SHP77 treated with DMSO at 0.1 percent for 48 hours (cell line): ENCODE measurements around the gene AGBL1.

ENCODE experiments used
- DNase-seq: peaks from one replicate; lab custom pipeline; 2025; lab: John Stamatoyannopoulos, UW

Gene AGBL1

DNA sequence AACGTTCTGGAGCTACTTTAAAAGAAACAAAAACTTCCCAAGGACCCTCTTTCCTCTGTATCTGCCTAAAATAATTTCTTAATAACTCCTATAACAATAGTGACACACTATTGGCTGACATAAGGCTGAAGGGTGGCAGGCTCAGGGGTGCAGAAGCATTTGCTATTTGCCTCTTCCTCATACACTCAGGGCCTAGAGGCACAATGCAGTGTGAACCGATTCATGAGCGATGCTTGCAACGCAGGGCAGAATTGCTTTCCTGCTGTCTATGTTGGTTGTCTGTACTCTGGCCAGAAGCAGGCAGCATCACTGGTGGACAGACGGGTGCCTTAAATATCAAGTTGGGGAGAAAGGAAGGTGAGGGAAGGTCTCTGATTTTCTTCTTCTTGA, 157.4 kb downstream of the AGBL1 start:
- DNase-seq: no peak

DNA sequence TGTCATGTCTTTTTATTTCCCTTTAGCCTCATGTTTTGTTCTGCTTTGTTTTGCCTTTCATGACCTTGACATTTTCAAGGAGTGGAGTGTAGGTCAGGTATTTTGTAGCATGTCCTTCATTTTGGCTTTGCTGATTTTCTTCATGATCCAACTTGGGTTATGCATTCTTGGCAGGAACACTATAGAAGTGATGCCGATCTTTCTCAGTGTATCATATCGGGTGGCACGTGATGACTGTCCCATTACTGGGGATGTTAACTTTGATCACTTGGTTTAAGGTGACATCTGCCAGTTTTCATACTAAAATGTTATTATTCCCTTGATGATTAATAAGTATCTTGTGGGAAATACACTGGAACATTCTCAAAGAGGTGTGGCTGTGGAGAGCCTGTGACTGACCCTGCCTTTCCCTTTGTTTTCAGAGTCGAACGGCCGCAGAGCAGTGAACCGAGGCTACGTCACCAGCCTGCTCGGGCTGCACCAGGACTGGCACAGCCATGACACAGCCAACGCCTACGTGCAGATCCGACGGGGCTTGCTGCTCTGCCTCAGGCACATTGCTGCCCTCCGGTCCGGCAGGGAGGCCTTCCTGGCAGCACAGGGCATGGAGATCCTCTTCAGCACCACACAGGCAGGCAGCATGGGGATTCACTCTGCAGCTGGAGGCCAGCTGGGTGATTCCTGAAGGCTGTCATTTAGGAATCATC, 167.7 kb downstream of the AGBL1 start:
- no peak for DNase-seq

DNA sequence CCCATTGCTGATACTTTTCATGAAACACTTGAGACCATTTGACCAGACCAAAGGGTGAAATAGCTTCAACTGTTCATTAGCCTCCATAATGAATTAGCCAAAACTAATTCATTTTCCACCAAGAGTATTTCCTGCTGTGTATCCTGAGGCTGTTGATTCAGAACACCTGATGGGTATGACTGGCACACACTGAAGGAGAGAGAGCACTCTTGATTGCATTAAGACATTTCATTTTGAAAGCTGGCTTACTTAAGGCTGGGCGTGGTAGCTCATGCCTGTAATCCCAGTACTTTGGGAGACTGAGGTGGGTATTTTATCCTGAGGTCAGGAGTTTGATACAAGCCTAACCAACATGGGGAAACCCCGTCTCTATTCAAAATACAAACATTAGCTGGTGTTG, 175.6 kb downstream of the AGBL1 start:
- no peak for DNase-seq

DNA sequence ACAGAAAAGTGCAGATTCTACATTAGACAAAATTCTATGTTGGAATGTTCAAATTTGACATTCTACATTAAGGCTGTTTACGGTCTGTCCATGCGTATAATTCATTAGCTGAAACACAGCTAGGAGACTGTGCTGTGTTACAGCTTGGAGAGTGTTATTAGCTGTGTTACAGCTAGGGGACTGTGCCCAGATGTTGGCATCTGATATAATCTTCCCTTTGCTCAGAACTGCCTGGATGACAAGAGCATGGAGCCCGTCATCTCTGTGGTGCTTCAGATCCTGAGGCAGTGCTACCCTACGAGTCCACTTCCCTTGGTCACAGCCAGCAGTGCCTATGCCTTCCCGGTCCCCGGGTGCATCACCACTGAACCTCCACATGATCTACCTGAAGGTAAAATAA, 177.0 kb downstream of the AGBL1 start:
- DNase-seq: no peak

DNA sequence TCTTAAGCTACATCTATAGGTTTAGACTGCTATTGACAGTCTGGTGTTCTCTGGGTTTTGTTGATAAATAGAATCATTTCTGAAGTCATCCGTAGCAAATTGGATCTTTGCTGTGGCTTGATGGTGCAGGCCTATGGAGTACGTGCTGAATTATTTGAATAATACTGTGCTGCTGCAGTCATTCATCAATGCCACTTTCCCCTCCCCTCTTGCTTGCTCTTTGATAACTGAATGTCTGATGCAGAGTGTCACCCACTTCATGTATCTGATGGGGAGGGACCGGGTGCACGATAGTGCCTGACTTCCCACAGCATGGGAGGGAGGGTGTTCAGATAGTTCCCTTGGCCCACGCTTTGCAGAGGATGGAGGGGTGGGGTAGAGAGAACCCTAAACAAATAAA, 179.9 kb downstream of the AGBL1 start:
- DNase-seq: no peak

DNA sequence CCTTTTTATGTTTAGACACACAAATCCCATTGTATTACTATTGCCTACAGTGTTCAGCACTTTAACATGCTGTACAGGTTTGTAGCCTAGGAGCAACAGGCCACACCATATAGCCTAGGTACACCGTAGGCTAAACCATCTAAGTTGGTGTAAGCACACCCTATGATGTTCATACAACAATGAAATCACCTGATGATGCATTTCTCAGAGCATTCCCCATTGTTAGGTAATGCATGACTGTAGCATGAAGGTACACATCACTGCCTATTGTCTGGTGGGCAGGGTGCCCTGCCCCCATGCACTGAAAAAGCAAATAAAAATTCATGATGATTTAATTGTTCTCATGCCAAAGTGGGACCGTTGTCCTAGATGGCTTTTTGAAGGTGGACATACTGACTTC, 183.6 kb downstream of the AGBL1 start:
- DNase-seq: no peak

DNA sequence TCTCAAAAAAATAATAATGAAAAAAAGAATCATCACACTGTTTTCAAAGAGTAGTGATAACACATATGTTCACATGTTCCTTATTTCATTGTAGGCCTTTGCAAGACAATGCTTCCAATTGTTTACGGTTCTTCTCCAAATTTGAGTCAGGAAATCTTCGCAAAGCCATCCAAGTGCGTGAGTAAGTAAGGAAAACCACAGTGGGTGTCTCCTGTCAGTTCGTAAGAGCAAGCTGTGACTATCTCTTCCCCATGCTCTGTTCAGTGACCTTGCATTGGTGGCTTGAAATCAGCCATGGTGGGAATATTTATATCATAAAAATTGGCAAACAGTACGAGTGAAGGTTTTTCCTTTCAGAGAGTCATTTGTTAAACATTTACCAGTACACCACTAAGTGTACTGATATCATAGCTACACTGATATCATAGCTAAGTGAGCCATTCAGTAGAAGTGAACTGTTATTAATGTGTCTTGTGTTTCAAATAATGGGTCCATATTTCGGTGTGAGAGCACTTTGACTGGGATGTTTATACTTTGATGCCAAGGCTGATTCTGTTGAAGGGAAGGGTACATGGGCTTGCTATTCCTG, 187.3 kb downstream of the AGBL1 start:
- DNase-seq: no peak

DNA sequence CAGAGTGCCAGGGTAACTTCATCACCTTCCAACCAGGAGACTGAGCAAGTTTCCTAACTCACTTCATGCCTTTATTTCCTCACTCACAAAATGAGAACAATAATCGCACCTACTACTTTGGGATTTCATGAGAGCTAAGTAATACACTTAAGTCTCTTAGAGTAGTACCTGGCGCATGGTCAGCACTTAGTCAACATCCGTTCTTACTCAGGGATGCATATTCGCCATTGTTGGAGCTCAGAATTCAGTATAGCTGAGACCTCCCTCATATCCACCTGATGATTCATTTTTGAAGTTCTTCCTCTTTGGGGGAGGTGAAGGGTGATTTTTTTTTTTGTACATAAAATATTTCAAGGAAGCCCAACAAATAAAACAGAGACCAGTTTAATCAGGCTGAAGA, 188.2 kb downstream of the AGBL1 start:
- DNase-seq: no peak

DNA sequence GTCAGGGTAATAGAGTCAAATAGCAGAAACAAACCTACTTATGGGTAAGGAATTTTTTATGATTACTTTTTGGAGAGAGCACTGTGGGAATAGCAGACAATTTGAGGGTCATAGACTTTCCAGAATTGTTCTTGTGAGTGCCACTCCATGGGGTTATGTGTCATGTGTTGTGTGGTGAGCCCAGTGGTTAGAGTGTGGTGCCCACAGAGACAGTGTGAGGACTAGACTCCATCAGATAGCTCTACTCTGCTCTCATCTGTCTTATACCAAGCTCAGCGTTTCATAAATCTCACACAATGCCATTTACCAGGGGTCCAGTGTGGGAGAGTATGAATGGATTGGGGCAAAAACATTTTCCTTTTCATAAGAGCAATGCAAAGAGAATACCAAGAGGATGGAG, 188.9 kb downstream of the AGBL1 start:
- DNase-seq: no peak

DNA sequence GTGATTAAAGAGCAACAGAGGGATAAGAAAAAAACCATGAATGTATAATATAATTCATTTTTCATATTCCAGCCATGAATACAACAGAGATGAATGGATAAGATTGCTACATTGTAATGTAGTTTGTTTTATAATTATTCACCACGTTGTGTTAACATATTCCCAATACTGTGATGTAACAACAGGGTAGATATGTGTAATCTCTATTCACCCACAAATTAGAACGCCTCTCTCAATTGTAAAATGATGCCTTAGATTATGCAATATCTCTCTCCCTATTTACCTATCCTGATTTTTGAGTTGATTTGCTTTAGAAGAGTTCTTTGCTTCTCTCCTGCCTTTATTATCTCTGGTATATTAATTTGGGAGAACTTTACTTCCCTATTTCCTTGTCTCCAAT, 193.6 kb downstream of the AGBL1 start:
- no peak for DNase-seq

DNA sequence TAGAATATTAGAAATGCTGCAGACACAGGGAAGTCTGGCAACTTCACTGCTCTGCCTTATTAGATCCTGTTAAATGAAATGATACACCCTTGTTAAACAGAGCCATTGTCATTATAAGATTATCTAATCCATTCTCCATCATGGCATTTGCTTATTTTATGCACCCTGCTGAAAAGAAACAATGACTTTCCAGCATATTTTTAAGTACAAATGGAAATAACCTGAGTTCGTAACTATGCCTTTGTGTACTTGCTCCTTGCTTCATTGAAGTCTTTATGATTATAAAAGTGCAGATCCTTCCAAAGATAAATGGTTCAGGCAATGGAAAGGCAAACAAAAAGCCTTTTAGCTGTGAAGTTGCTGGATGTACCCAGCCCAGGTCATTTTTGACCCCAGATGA, 195.7 kb downstream of the AGBL1 start:
- no peak for DNase-seq

DNA sequence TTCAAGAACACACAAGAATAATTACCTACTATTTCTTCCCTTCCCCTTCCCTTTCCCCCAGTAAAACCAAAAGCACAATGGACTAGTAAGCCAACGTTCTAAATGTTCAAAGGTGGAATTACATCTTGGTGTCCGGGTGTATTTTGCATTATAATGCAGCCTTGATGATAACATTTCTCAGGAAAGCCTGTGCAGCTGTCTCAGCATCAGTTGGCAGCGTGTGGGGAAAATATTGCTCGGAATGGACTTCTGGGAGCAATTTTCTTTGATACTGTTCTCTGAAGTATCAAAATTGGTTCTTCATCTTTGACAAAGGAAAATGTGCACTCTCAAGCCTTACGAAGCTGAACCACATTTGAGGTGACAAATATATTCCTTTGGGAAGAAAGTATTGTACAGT, 198.9 kb downstream of the AGBL1 start:
- no peak for DNase-seq

DNA sequence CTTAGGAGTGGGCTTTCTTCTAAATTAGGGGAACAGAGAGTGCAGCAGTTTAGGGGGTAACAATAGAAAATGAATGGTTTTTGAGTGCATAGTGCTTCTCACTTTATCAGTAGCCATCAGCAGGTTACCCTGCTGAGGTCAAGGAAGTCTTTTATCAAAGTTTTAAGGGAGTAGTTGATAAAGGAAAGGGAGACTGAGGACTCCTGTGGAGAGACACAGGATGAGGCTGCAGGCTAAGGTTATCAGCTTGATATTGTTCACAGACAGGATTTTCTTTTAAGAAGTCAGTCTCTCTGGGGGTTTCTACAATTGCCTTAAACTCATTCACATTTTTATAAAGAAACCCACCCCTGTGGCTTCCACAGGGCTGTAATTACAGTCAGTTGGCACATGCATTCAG, 205.0 kb downstream of the AGBL1 start:
- DNase-seq: no peak

DNA sequence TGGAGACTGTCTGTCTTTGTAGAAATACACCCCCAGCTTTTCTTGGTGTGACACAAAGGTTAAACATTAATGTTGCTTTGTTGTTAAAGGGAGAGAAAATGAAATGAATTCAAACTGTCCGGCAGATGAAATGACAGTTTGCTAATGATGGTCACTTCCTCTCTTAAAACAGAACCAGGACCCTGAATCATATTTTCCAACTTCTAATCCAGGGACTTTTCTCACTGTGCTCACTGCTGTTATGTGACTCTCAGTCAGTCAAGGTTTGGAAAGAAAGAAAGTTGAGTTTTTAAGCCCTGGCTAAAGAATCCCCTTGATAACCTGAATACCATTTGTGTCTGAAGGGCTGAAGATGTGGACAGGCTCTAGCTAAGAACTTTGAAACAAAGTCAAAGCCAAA, 215.8 kb downstream of the AGBL1 start:
- no peak for DNase-seq

DNA sequence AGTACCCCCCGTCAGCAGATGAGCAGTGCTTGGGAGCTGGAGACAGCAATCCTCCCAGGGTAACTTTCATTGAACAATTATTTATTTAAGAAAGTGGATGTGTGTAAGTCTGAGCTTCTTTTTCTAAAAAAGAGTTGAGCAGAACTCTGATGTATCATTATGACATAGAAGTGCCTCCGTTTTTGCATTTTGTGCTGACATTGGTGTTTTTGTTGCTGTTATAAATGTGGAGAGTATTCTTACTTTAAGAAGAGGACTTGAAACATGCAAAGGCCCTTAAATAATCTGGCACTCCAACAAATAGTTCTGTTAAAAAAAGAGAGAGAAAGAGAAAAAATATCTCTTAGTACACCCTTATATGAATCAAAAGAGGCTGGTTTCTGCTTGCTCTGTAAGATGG, 217.1 kb downstream of the AGBL1 start:
- no peak for DNase-seq

DNA sequence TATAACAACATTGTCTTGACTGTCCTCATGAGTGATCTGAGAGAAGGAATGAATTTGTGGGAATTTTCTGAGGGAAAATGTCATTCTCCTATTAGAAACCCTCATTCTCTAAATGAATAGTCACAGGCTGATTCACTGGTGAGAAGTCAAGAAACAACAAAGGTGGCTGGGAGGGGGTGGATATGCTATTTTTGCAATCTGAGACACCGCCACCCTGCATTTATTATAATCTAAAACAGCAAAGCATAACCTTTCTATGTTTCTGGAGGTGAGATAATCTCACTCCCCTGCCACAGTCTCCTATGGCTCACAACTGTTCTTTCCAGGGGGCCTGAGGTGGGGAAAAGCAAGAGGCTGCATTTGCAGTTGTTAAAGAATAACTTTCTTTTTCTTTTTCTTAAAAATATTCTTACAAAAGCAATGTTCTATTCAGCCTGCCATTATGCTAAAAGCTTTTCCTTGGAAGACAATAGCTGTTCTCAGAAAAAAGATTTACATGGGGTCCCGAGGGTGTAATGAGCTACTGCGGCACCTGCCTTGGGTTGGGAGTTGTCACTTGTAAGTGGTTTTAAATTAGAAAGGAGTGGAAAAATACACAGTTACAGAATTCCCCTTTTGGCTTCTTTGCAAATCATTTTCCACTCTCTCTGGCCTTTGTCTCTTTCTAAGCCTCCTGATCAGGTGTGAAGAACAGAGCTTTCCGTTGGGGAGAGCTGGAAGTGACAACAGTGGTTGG, 220.9 kb downstream of the AGBL1 start:
- no peak for DNase-seq

DNA sequence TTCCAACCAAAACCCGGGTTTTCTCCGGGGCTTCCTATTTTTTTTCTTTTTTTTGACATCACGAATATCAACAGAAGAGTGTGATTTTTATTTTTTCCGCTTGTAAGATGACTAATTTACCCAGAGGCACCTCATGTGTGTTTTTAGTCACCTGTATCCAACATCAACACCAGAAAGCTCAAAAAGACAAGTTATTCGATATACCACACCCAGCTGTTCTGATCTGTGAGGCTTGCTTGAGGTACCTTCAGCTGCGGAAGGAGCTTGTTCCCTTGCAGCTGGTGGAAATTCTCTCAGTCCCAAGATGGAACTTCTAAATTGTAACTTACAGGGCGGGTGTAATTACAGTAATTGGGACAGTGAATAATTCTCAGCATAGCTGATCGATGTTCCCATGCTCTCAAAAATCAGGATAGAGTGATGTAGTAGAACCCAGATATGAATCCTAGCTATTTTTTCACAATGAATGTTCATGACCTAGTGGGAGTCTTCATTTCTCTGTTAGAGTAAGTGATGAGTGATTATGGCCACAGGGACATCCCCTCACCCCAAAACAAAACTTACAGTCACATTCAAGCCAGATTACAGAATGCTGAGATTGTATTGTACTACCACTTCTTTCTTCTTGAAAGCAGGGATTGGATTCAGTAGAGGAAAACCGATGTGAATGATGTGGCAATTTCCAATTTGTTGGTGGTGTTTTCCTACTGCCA, 232.1 kb downstream of the AGBL1 start:
- no peak for DNase-seq

DNA sequence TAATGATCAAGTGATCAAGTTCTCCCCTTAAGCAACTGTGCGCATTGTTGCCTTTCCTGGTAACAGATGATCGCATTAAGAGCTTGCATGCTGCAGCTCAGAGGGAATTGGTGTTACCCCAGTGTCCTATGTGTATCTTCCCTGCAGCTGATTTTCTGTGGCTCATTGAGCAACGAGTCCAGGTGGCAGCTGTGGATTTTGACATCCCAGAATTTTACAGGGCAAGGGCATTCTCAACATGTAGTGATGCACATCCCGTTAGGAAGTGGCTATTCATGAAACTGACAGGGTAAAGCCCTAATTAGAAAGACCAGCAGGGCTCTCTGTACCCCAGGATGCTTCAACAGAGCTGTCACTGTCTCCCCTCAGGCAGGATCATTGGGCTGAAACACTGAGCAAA, 232.8 kb downstream of the AGBL1 start:
- DNase-seq: no peak

DNA sequence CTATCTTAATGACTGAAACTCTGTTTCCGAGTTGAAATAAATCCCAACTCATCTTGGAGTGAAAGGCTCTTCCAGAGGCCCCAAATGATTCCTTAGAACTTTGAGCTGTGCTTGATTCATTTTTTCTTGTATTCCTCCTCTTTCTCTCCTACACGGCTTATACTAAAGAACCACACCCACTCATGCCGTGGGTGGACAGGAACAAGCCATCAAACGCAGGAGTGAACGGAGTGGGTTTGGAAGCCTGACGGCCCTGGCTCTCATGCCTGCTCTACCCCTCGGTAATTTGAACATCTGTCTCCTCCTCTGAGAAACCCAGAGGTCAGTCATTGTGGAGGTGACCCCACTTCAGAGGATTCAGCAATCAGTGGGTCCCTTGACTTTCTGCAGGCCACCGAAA, 236.5 kb downstream of the AGBL1 start:
- DNase-seq: no peak

DNA sequence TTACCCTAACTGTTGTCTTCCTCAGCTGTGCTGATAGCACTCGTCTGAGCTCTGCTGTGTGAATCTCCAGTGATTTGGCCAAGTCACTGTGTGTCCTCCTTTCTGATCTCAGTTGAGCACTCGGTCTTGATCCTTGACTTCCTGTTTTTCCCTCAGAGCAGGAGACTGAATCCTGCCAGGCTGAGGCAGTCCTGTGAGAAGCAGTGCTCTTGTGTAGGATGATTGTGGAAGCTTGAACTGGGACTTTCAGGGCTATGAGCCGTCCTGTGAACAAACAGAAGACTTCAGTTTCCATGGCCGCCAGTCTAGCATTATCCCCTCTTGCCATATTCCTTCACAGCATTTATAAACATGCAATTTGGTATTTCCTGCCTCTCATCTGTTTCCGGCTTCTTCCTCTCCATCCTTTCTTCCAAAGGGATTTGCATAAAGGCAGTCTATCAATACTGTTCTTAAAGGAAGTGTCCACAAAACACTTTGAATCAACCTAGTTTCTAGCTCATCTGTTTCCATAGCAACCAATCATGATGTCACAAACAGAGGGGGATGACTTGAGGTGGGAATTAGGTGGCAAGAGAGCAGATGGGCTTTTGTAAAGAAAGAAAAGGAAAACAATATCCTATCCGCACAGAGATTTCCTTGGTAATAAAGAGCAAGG, 237.2 kb downstream of the AGBL1 start:
- DNase-seq: no peak

DNA sequence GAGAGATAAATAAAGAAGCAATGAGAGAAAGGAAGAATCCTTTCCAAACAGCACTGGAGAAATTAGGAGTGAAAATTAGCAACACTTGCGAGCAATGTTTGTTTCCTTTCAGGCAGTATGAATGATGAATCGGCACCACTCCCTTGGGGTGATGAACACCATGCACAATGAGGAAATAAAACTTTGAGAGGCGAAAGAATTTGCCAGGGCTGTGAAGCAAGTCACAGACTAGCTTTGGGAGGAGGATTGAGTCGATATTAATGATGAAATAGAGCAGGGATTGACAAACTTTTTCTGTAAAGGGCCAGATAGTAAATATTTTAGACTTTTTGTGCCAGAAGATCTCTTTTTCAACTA, 237.7 kb downstream of the AGBL1 start:
- no peak for DNase-seq

DNA sequence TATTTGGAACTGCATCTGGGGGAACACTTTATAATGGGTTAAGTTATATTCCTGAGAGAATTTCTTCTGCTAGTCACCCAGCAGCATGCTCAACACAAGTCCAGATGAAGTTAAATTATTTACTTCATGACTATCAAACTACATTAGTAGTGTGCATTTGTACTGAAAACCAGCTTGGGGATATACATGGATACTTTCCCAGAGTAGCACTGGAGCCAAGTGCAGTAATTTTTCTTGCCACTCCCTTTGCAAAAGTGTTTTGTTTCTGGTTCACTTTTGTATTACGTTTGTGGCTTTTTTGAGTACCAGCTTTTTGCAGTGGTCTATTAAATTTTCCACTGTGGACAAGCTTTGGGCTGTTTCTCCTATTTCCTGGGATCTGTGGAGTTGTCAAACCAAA, 243.0 kb downstream of the AGBL1 start:
- no peak for DNase-seq
